Dermis blood vessel endothelial cell (primary cell): ENCODE measurements around the gene CD24. TPM values are rescaled to one million over a fixed set of nuclear protein-coding genes. Genes with fewer than 3 reads are reported as not detected.

Experiments
- DNase-seq: peaks from one replicate; pipeline ENCODE4 v3.0.0; 2010
- total RNA-seq: library from RNA; depleted of rRNA; stranded (reverse); fragments of >200 nt; gene quantifications from 2 replicates; pipeline ENCODE4 v1.2.3, GENCODE V29; 2014

CD24 gene
- total RNA-seq, 1 donor from 2014 or later: 21.6 TPM

- DNase-seq: no peak
Measured at GRCh38 chr6:106967936-106968555, 6.5 kb downstream of the CD24 start.

DNA sequence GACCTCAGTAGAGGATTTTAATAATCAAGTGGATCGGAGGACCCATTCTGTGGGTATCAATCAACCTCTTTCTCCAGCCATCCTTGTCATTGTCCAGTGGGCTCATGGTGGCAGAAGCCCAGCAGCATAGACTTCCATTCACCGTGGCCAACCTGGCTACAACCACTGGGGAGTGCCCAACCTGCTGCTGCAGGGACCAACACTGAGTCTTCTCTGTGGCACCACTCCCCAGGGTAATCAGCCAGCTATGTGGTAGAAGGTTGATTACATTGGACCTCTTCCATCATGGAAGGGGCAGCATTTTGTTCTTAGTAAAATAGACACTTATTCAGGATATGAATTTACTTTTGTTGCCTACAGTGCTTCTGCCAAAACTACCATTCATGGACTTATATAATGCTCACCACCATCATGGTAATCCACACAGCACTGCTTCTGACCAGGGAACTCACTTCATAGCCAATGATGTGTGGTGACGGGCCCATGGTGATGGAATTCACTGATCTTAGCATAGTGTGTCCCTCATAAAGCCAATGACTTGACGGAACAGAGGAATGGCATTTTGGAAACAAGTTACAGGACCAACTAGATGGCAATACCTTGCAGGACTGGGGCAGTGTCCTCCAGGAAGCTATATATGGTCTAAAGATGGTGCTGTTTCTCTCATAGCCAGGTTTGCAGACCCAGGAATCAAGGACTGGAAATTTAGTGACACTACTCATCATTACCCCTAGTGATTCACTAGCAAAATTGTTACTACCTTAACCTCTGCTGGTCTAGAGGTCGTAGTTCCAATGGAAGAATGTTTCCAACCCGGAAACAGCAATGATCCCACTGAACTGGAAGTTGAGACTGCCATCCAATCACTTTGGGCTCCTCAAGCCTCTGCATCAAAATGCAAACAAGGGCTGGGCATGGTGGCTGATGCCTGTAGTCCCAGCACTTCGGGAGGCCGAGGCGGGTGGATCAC, 7.6 kb downstream of the CD24 start:
- no peak for DNase-seq

- DNase-seq: no peak
Measured at GRCh38 chr6:106966229-106966628, 8.3 kb downstream of the CD24 start.

DNA sequence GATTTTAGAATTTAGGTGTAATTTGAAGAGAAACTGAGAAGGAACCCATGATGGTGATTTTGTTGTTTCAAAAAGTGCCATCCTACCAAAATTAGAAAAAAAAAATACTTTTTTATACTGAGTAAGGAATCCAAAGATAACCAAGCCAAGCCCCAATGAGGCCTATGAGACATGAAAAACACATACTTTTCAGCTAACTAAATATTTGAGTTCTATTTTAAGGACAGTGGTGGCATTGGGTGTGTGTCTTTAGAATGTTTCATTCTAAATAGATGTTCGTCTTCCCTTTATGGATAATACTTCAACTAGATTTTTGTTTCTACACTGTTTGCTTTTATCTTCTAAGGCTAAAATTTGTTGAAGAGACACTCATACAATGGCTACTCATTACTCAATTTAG, 9.6 kb downstream of the CD24 start:
- DNase-seq: no peak

DNA sequence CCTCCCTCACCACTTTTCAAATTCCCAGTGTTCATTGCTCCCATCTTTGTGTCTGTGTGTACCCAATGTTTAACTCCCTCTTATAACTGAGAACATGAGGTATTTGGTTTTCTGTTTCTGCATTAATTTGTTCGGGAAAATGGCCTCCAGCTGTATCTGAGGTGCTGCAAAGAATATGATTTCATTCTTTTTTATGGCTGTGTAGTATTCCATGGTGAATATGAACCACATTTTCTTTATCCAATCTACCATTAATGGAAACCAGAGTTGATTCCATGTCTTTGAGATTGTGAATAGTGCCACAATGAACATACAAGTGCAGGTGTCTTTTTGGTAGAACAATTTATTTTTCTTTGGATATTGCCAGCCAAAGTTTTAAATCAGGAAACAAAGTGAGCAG, 10.4 kb downstream of the CD24 start:
- DNase-seq: no peak

DNA sequence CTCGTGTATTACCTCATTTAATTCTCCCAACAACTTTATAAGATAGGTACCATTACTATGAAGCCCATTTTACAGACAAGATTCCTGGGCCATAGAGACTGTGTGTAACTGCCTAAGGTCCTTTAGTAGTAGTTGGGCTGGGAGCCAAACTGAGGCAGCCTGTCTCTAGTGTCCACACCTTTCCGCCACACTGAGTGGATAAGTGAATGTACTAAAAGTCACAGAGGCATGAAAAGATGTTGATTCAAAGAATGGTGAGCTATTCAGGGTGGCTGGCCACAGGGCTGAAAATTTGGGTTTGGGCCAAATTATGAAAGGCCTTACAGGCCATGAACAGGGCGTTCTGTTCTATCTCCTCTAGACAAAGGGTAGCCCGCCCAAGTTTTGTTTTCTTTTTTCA, 11.0 kb downstream of the CD24 start:
- DNase-seq: no peak

- no peak for DNase-seq
Measured at GRCh38 chr6:106961801-106962200, 12.7 kb downstream of the CD24 start.

DNA sequence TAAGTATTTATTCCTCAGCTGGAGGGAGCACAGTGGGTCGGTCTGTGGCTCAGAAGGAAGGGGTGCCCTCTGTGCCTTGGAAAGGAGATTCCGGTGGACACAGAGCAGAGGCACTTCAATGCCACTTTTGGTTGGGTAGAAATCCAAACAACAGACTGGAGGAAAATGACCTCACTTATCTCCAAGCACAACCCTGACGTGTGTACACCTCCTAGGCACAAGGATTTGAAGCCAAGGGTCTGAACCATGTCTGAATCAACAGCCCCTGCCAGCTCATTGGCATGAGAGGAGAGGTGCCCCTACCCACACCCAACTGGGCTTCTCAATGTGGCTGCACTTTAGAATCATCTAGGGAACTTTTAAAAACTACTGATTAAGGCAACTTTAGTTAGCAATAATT, 13.4 kb downstream of the CD24 start:
- DNase-seq: no peak

GRCh38 chr6:106959985-106960384, 14.5 kb downstream of the CD24 start:
- no peak for DNase-seq

DNA sequence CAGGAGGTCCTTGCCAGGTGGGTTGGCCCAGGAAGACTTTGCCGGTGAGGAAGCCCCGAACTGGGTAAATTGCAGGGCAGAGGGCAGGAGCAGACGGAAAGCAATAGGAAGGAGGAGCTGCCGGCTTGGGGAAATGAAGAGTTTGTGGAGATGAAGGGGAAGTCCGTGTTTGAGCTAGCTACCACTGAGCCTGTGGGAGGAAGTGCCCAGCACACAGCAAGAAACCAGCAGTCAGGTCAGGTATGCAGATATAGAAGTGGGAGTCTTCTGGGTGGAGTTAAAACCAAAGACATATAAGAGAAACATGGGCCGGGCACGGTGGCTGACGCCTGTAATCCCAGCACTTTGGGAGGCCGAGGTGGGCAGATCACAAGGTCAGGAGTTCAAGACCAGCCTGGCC, 34.7 kb downstream of the CD24 start:
- no peak for DNase-seq

DNA sequence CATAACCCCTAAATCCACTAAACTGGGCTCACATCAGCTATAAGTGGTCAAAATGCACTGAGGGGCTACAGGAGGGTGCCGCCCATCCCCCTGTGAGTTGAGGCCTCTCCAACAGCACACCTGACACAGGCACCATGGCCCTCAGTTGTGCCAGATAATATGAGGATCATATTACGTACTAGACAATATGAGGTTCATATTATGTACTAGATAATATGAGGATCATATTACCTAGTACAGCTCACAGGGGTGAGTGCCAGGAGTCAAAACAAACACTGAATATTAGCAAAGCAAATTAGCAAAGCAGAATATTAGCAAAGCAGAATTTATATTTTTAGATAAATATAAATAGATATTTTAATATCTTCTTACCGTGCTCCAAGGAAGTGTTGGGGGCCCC, 35.3 kb downstream of the CD24 start:
- DNase-seq: no peak

GRCh38 chr6:106927531-106928398, 46.8 kb downstream of the CD24 start:
- DNase-seq: peak; percentile 61

- no peak for DNase-seq
Measured at GRCh38 chr6:106925948-106926347, 48.6 kb downstream of the CD24 start.

DNA sequence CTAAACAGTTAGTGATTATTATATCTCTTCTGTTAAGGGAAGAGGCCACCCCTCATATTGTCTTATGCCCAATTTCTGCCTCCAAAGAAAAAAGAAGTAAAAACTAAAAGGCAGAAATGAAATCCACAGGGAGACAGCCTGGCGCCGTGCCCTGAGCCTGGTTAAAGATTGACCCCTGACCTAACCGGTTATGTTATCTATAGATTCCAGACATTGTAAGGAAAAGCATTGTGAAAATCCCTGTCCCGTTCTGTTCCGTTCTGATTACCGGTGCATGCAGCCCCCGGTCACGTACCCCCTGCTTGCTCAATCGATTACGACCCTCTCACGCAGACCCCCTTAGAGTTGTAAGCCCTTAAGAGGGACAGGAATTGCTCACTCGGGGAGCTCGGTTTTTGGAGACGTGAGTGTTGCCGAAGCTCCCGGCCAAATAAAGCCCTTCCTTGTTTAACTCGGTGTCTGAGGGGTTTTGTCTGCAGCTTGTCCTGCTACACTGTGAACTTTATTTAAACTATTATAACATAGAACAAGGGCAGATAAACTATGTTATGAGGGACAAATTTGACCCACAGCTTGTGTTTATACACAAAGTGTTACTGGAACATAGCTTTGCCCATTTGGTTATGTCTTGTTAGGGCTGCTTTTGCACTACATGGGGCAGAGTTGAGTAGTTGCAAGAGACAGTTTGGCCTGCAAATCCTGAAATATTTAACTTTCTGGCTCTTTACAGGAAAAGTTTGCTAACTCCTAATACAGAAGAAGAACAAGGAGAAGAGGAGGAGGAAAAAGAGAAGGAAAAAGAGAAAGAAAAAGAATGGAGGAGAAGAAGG, 49.6 kb downstream of the CD24 start:
- no peak for DNase-seq

DNA sequence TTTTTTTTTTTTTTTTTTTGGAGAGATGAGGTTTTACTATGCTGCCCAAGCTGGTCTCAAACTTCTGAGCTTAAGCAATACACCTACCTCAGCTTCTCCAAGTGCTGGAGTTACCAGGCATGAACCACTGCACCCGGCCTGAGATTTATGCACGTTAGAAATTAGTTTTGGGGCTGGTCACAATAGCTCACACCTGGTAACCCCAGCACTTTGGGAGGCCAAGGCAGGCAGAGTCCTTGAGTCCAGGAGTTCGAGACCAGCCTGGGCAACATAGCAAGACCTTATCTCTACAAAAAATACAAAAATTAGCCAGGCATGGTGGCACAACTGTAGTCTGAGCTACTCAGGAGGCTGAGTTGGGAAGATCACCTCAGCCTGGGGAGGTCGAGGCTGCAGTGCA, 51.9 kb downstream of the CD24 start:
- DNase-seq: no peak

Other genes with a start within 250 kb of the CD24 start
- 11.1 TPM in 2 replicates for gene MTRES1, start 53.5 kb upstream of the CD24 start, total RNA-seq
- gene BEND3, start 140.8 kb upstream of the CD24 start, total RNA-seq: 1.9 and 3.5 TPM in 2 replicates